AG04450 (cell line): ENCODE measurements around the gene UBALD1. TPM values are rescaled to one million over a fixed set of nuclear protein-coding genes. Genes with fewer than 3 reads are reported as not detected.

Experiments
- CTCF ChIA-PET: fragments of 300-600, 350-600 bp; formaldehyde crosslinking; extraction: SDS; loops from one replicate; lab custom pipeline; 2022; ENCODE audit warnings: antibody characterized with exemption, inconsistent platforms; lab: Charles Lee
- POLR2A ChIA-PET: fragments of 350-600 bp; formaldehyde crosslinking; extraction: SDS; loops from one replicate; lab custom pipeline; 2021; ENCODE audit warnings: antibody characterized with exemption, inconsistent platforms; lab: Yijun Ruan, JAX
- DNase-seq: peaks from one replicate; pipeline ENCODE4 v3.0.0-alpha.2; 2011; ENCODE audit warnings: low read depth, low spot score
- H3K27ac ChIP-seq: one replicate; pipeline ENCODE4 v1.5.1; 2012; ENCODE audit warnings: low read depth, low read length, control low read depth
- H3K27me3 ChIP-seq: one replicate; pipeline ENCODE4 v1.6.0; 2012; ENCODE audit warnings: low read length; ENCODE audit not compliant: control insufficient read depth, insufficient read depth
- H3K4me3 ChIP-seq: 2 replicates; pipeline ENCODE4 v1.5.1; 2011; ENCODE audit warnings: mild to moderate bottlenecking, low read depth, low read length, control low read depth
- H3K9me3 ChIP-seq: 2 replicates; pipeline ENCODE4 v1.5.1; 2012; ENCODE audit warnings: low read length; ENCODE audit not compliant: control insufficient read depth, insufficient read depth
- CTCF ChIP-seq: IDR thresholded peaks from 2 replicates; pipeline ENCODE4 v1.5.1; 2011; ENCODE audit warnings: low read depth, low read length, control low read depth, inconsistent platforms
- polyA plus RNA-seq: library from polyadenylated mRNA; depleted of rRNA; stranded (reverse); fragments of >200 nt; gene quantifications from 2 replicates; pipeline ENCODE4 v1.2.3, GENCODE V29; 2011

The UBALD1 gene
- polyA plus RNA-seq, 1 experiment: 4.1 TPM

DNA sequence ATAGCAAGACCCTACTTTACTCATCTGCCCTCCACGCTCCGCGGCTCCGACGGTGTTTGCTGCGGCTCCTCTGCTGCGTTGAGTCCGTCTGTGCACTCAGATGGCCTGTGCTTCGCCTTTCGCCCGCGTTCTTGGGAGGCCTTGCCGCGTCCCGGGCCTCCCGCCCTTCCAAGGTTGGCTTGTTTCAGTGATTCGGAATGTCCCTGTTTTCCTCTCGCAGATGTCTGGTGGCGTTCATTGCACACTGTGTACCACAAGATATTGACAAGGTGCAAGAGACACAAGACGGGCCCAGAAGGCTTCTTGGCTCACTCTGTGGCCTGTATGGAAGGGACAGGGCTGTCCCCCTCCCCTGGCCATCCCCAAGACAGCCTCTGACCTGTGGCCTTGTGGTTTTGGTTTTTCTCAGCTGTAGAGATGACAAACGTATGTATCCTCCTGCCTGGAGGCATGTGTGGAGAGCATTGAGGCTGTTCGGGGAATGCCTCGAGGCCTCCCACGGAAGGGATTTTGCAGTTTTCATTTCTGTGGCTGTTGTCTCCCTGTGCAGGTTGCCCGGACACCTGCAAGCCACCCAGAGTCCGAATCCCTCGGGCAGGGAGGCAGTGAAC lies 25.3 kb upstream of the UBALD1 start:
- no peak for DNase-seq
- Histone ChIP-seq H3K27ac (no peak overlapping the region), H3K9me3 (no peaks in the 10 kb centered on the region), H3K4me3 (no peak overlapping the region), H3K27me3 (no peaks in the 10 kb centered on the region)
- POLR2A ChIA-PET: no interaction called here
- CTCF ChIA-PET: no interaction called here
- TF ChIP-seq CTCF: no peak

DNA sequence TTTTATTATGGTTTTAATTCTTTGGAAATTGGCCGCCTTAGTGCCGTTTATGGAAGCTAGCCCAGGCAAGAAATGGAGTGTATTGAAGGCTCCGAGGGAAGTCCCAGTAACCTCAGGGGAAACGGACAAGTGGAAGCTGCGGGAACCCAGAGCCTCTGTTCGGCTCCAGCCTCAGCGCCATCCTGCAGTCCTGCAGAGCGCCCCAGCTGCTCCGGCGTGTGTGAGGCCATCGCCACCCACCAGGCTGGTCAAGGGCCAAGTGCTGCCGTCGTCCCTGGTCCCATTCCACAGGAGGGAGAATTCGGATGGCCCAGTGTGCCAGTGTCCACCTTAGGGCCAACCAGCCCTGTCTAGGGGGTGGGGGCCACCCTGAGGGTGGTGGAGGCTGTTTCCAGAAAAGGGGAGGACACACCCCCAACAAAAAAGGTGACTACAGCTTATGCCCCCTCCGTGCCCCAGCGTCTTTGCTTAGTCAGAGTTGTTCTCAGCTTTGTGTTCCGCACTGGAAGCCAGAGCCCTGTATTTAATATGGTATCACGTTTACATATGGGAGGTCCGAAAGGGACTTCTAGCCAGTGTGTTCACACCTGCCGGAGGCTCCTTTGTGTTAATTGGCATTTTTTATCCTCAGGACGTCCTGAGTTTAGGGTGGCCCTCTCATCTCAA lies 22.9 kb upstream of the UBALD1 start:
- no peaks in the 10 kb centered on the region for H3K9me3 ChIP-seq
- no peak overlapping the region for H3K4me3 ChIP-seq
- ChIA-PET POLR2A (no interaction called here), CTCF (interaction anchor here (4.5 kb wide), 1 partner anchor 14 kb away, joined by 26 read pairs; the partner anchor contains the start of gene MGRN1)
- H3K27ac ChIP-seq: no peak overlapping the region
- no peak for DNase-seq
- H3K27me3 ChIP-seq: no peaks in the 10 kb centered on the region
- TF ChIP-seq CTCF: no peak

- Histone ChIP-seq H3K27me3 (no peaks in the 10 kb centered on the region), H3K4me3 (no peak overlapping the region), H3K9me3 (peaks cover 2% of the 10 kb centered on the region; the same call in 1 of the 2 replicates), H3K27ac (no peak overlapping the region)
- CTCF ChIA-PET: interaction anchor here (4.5 kb wide), 1 partner anchor 12 kb away, joined by 26 read pairs; the partner anchor contains the start of gene MGRN1
- no peak for DNase-seq
- no peak for TF ChIP-seq CTCF
- POLR2A ChIA-PET: interaction anchor here (0.9 kb wide), 1 partner anchor 11 kb away, joined by 4 read pairs; no protein-coding TSS in a partner anchor
Observed at GRCh38 chr16:4636196-4636595, 21.5 kb upstream of the UBALD1 start.

DNA sequence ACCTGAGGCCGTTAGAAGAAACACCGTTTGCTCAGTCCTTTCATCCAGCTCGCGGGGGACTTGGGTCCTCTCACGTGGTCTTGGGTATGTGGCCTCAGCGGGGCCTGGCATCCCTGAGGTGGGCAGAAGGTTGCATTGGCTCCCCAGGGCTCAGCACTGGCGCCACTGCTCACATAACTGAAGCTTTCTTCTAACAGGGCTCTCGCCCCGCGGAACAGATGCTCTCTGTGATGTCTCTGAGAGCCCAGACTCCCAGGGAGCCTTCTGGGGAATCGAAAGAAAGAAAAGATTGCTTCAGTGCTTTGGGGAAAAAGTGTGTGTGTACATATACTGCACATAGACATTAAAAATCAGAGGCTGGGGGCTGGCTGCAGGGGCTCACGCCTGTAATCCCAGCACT lies 20.1 kb upstream of the UBALD1 start:
- DNase-seq: no peak
- no peak for TF ChIP-seq CTCF
- POLR2A ChIA-PET: interaction anchor here (0.5 kb wide), 1 partner anchor 17 kb away, joined by 3 read pairs; no protein-coding TSS in a partner anchor
- Histone ChIP-seq H3K27me3 (no peaks in the 10 kb centered on the region), H3K27ac (no peak overlapping the region), H3K4me3 (no peak overlapping the region), H3K9me3 (peaks cover 3% of the 10 kb centered on the region)
- CTCF ChIA-PET: interaction anchor here (0.8 to 4.5 kb wide), 4 partner anchors 11 to 15 kb away, joined by 3 to 26 read pairs (median 8); partner anchors contain the start of gene MGRN1
